GM13977 (cell line): ENCODE results near the gene DHRS3.

Experiments used
- DNase-seq: peaks from one replicate; pipeline ENCODE4 v3.0.0; 2012; ENCODE audit warnings: low spot score
- CTCF ChIP-seq: IDR thresholded peaks from 2 replicates; pipeline ENCODE4 v1.5.1; 2012; ENCODE audit warnings: mild to moderate bottlenecking, control low read depth; ENCODE audit not compliant: insufficient read depth; ENCODE audit errors: extremely low read depth, missing control alignments
- in situ Hi-C: fragments of 300-500 bp; cut with MboI; formaldehyde crosslinking; loops from one replicate; pipeline ENCODE4 v1.12.0; 2022; ENCODE audit warnings: low sequenced_read_pairs, low pct_unique_long_range_greater_than_20kb, mixed read lengths, inconsistent platforms; ENCODE audit not compliant: unreplicated experiment

Gene DHRS3

GRCh38 chr1:12519693-12520364 is 98.2 kb downstream of the DHRS3 start:
- in situ Hi-C loops = no loop called here
- no peak for DNase-seq
- TF ChIP-seq CTCF = no peak

- TF ChIP-seq CTCF = no peak
- DNase-seq = no peak
- in situ Hi-C loops = no loop called here
These were observed 98.9 kb downstream of the DHRS3 start for GRCh38 chr1:12518931-12519692.
